GM23338 (cell line): ENCODE data around the gene AMOTL1. TPM values are rescaled to one million over a fixed set of nuclear protein-coding genes. Genes with fewer than 3 reads are reported as not detected.

ENCODE experiments used
- ATAC-seq: fragments of 200-7000 bp; cut with Tn5 transposase; 3 replicates; pipeline ENCODE4 v1.9.1; 2020
- DNase-seq: peaks from one replicate; pipeline ENCODE4 v3.0.0-alpha.2; 2015; ENCODE audit warnings: low spot score
- H2AFZ ChIP-seq: fragments of 200-600 bp; sonication (generic); 2 replicates; pipeline ENCODE4 v1.8.0; 2016; ENCODE audit warnings: antibody characterized with exemption, mild to moderate bottlenecking, moderate library complexity
- H3F3A ChIP-seq: fragments of 200-600 bp; sonication (generic); replicated peaks from 2 replicates; pipeline ENCODE4 v1.8.0; 2017; ENCODE audit warnings: antibody characterized with exemption, mixed run types, low read depth
- H3K27ac ChIP-seq: fragments of 200-600 bp; sonication (generic); 2 replicates; pipeline ENCODE4 v1.6.1; 2016; ENCODE audit warnings: low read depth
- H3K27me3 ChIP-seq: fragments of 200-600 bp; sonication (generic); 2 replicates; pipeline ENCODE4 v1.8.0; 2016; ENCODE audit warnings: mild to moderate bottlenecking, mixed run types, moderate library complexity; ENCODE audit not compliant: insufficient read depth
- H3K36me3 ChIP-seq: fragments of 200-600 bp; sonication (generic); 2 replicates; pipeline ENCODE4 v1.8.0; 2016; ENCODE audit warnings: mild to moderate bottlenecking; ENCODE audit not compliant: insufficient read depth
- H3K4me1 ChIP-seq: fragments of 200-600 bp; sonication (generic); 2 replicates; pipeline ENCODE4 v1.8.0; 2016; ENCODE audit warnings: mild to moderate bottlenecking, moderate library complexity; ENCODE audit not compliant: insufficient read depth
- H3K4me2 ChIP-seq: fragments of 200-600 bp; sonication (generic); 2 replicates; pipeline ENCODE4 v1.7.1; 2017; ENCODE audit warnings: mixed run types
- H3K4me3 ChIP-seq: fragments of 200-600 bp; sonication (generic); 2 replicates; pipeline ENCODE4 v1.6.1; 2016; ENCODE audit warnings: mixed run types
- H3K79me2 ChIP-seq: fragments of 200-600 bp; sonication (generic); replicated peaks from 2 replicates; pipeline ENCODE4 v1.8.0; 2017; ENCODE audit warnings: mild to moderate bottlenecking; ENCODE audit not compliant: insufficient read depth
- H3K9me2 ChIP-seq: fragments of 200-600 bp; sonication (generic); 2 replicates; pipeline ENCODE4 v1.8.0; 2017; ENCODE audit not compliant: insufficient read depth
- H4K20me1 ChIP-seq: fragments of 200-600 bp; sonication (generic); replicated peaks from 2 replicates; pipeline ENCODE4 v1.8.0; 2017; ENCODE audit warnings: mild to moderate bottlenecking; ENCODE audit not compliant: insufficient read depth
- H3K27ac Mint-ChIP-seq: 2 replicates; pipeline ENCODE4 v1.8.0; 2020; ENCODE audit warnings: inconsistent platforms, mild to moderate bottlenecking, moderate library complexity, mixed read lengths
- H3K27me3 Mint-ChIP-seq: 3 replicates; pipeline ENCODE4 v1.8.0; 2022; ENCODE audit warnings: low read depth, mild to moderate bottlenecking, moderate library complexity, mixed read lengths, inconsistent platforms; ENCODE audit not compliant: insufficient read depth, poor library complexity
- H3K36me3 Mint-ChIP-seq: 3 replicates; pipeline ENCODE4 v1.8.0; 2021; ENCODE audit warnings: low read depth, mild to moderate bottlenecking, inconsistent platforms, moderate library complexity, mixed read lengths
- H3K4me1 Mint-ChIP-seq: 3 replicates; pipeline ENCODE4 v1.8.0; 2020; ENCODE audit warnings: mild to moderate bottlenecking, inconsistent platforms, mixed read lengths
- H3K4me3 Mint-ChIP-seq: 3 replicates; pipeline ENCODE4 v1.8.0; 2021; ENCODE audit warnings: moderate library complexity, mild to moderate bottlenecking, inconsistent platforms, mixed read lengths
- H3K9me3 Mint-ChIP-seq: 3 replicates; pipeline ENCODE4 v1.8.0; 2020; ENCODE audit warnings: moderate library complexity, mild to moderate bottlenecking, inconsistent platforms, mixed read lengths
- CREB1 ChIP-seq: fragments of 250-450 bp; sonication (Bioruptor Pico); IDR thresholded peaks from 2 replicates; pipeline ENCODE4 v1.5.0; 2020; ENCODE audit warnings: low read depth, mild to moderate bottlenecking, moderate library complexity
- CTCF ChIP-seq, 2 experiments: fragments of 200-600 bp in 1 of 2; sonication (generic) in 1 of 2; conservative IDR thresholded peaks; 2 replicates each; pipeline versions ENCODE4 v1.5.1 to v1.6.1; 2016 to 2017; ENCODE audit warnings: antibody characterized with exemption in 2 of 2, low read depth in 2 of 2, mild to moderate bottlenecking in 2 of 2, moderate library complexity in 1 of 2
- EZH2 ChIP-seq: fragments of 200-600 bp; sonication (generic); IDR thresholded peaks from one replicate; pipeline ENCODE4 v1.8.0; 2017; ENCODE audit warnings: antibody characterized with exemption, mild to moderate bottlenecking, low read depth; ENCODE audit not compliant: unreplicated experiment
- EZH2phosphoT487 ChIP-seq: fragments of 200-600 bp; sonication (generic); IDR thresholded peaks from one replicate; pipeline ENCODE4 v1.8.1; 2018; ENCODE audit warnings: antibody characterized with exemption; ENCODE audit not compliant: unreplicated experiment
- NANOG ChIP-seq: IDR thresholded peaks from 2 replicates; pipeline ENCODE4 v1.6.1; 2016; ENCODE audit warnings: antibody characterized with exemption, borderline replicate concordance
- POLR2AphosphoS5 ChIP-seq: IDR thresholded peaks from 2 replicates; pipeline ENCODE4 v1.6.1; 2016; ENCODE audit warnings: antibody characterized with exemption, low read depth
- REST ChIP-seq: IDR thresholded peaks from one replicate; pipeline ENCODE4 v1.6.1; 2018; ENCODE audit warnings: antibody characterized with exemption; ENCODE audit not compliant: unreplicated experiment
- ZNF114 ChIP-seq: fragments of 250-450 bp; sonication (Bioruptor Pico); IDR thresholded peaks from 2 replicates; pipeline ENCODE4 v1.5.0; 2020; ENCODE audit warnings: mild to moderate bottlenecking, moderate library complexity
- polyA plus RNA-seq: library from polyadenylated mRNA; unstranded; fragments of >200 nt; fragmentation: Nextera tagmentation; extraction: Ambion mirVana; gene quantifications from 2 replicates; pipeline ENCODE4 v1.2.1, GENCODE V29; 2016
- total RNA-seq: library from RNA; depleted of rRNA; stranded (reverse); fragments of >200 nt; shearing (Covaris generic); gene quantifications from 2 replicates; pipeline ENCODE4 v1.2.3, GENCODE V29; 2014
- TF ChIP-seq, protein P1 (sequence below): fragments of 250-450 bp; sonication (Bioruptor Pico); IDR thresholded peaks from 2 replicates; pipeline ENCODE4 v1.5.0; 2020; ENCODE audit warnings: mild to moderate bottlenecking, moderate library complexity

Gene AMOTL1
- total and polyA plus RNA-seq, 2 experiments from 2014 or later = 4.3 to 18.7 TPM

- Histone ChIP-seq H4K20me1 (no peaks in the 10 kb centered on the region), H3K36me3 (no peaks in the 10 kb centered on the region), H3K27me3 (no peaks in the 10 kb centered on the region), H2AFZ (no peak overlapping the region), H3K27ac (no peak overlapping the region), H3K9me2 (peaks cover 9% of the 10 kb centered on the region; the same call in 1 of the 2 replicates), H3K4me3 (no peak overlapping the region), H3K4me1 (no peaks in the 10 kb centered on the region), H3K4me2 (no peak overlapping the region), H3K79me2 (no peaks in the 10 kb centered on the region), H3F3A (no peaks in the 10 kb centered on the region)
- peaks cover 4% of the 10 kb centered on the region for H3K36me3 Mint-ChIP-seq
- TF ChIP-seq REST = no peak
- no peak for TF ChIP-seq NANOG
- TF ChIP-seq EZH2 = no peak
- no peak for TF ChIP-seq CTCF (conservative IDR thresholded peaks at IDR 0.05; ENCODE audit: low read depth in 2 of 2)
- TF ChIP-seq, protein P1, sequence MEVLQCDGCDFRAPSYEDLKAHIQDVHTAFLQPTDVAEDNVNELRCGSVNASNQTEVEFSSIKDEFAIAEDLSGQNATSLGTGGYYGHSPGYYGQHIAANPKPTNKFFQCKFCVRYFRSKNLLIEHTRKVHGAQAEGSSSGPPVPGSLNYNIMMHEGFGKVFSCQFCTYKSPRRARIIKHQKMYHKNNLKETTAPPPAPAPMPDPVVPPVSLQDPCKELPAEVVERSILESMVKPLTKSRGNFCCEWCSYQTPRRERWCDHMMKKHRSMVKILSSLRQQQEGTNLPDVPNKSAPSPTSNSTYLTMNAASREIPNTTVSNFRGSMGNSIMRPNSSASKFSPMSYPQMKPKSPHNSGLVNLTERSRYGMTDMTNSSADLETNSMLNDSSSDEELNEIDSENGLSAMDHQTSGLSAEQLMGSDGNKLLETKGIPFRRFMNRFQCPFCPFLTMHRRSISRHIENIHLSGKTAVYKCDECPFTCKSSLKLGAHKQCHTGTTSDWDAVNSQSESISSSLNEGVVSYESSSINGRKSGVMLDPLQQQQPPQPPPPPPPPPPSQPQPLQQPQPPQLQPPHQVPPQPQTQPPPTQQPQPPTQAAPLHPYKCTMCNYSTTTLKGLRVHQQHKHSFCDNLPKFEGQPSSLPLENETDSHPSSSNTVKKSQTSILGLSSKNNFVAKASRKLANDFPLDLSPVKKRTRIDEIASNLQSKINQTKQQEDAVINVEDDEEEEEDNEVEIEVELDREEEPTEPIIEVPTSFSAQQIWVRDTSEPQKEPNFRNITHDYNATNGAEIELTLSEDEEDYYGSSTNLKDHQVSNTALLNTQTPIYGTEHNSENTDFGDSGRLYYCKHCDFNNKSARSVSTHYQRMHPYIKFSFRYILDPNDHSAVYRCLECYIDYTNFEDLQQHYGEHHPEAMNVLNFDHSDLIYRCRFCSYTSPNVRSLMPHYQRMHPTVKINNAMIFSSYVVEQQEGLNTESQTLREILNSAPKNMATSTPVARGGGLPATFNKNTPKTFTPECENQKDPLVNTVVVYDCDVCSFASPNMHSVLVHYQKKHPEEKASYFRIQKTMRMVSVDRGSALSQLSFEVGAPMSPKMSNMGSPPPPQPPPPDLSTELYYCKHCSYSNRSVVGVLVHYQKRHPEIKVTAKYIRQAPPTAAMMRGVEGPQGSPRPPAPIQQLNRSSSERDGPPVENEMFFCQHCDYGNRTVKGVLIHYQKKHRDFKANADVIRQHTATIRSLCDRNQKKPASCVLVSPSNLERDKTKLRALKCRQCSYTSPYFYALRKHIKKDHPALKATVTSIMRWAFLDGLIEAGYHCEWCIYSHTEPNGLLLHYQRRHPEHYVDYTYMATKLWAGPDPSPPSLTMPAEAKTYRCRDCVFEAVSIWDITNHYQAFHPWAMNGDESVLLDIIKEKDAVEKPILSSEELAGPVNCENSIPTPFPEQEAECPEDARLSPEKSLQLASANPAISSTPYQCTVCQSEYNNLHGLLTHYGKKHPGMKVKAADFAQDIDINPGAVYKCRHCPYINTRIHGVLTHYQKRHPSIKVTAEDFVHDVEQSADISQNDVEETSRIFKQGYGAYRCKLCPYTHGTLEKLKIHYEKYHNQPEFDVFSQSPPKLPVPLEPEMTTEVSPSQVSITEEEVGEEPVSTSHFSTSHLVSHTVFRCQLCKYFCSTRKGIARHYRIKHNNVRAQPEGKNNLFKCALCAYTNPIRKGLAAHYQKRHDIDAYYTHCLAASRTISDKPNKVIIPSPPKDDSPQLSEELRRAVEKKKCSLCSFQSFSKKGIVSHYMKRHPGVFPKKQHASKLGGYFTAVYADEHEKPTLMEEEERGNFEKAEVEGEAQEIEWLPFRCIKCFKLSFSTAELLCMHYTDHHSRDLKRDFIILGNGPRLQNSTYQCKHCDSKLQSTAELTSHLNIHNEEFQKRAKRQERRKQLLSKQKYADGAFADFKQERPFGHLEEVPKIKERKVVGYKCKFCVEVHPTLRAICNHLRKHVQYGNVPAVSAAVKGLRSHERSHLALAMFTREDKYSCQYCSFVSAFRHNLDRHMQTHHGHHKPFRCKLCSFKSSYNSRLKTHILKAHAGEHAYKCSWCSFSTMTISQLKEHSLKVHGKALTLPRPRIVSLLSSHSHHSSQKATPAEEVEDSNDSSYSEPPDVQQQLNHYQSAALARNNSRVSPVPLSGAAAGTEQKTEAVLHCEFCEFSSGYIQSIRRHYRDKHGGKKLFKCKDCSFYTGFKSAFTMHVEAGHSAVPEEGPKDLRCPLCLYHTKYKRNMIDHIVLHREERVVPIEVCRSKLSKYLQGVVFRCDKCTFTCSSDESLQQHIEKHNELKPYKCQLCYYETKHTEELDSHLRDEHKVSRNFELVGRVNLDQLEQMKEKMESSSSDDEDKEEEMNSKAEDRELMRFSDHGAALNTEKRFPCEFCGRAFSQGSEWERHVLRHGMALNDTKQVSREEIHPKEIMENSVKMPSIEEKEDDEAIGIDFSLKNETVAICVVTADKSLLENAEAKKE = no peak
- TF ChIP-seq CREB1 (CRISPR knock-in tag) = no peak
- no peak for TF ChIP-seq ZNF114
- no peak for TF ChIP-seq EZH2phosphoT487
- no peak for TF ChIP-seq POLR2AphosphoS5
- no peaks in the 10 kb centered on the region for H3K27me3 Mint-ChIP-seq
- H3K9me3 Mint-ChIP-seq = peaks cover 2% of the 10 kb centered on the region; the same call in 2 of the 3 replicates
- DNase-seq (no peak), ATAC-seq (no peak)
- H3K27ac Mint-ChIP-seq = no peak overlapping the region
- no peak overlapping the region for H3K4me3 Mint-ChIP-seq
- peaks cover 8% of the 10 kb centered on the region for H3K4me1 Mint-ChIP-seq
These were observed 48.3 kb upstream of the AMOTL1 start for GRCh38 chr11:94719876-94720275.
